ENCODE data around the gene CCDC78.

The CCDC78 gene

GRCh38 chr16:704047-704446 is 22.2 kb downstream of the CCDC78 start:
- Histone ChIP-seq H3K27me3 (ENCODE audit: insufficient read depth, low read length, poor library complexity, severe bottlenecking) (no peaks in the 10 kb centered on the region), H3K36me3 (ENCODE audit: insufficient read depth, low read length) (no peaks in the 10 kb centered on the region)

GRCh38 chr16:703406-703805 is 22.8 kb downstream of the CCDC78 start:
- Histone ChIP-seq H3F3A (ENCODE audit: low read depth) (no peaks in the 10 kb centered on the region), H4K20me1 (ENCODE audit: insufficient read depth, low read length, poor library complexity, severe bottlenecking) (no peaks in the 10 kb centered on the region), H3K9ac (ENCODE audit: low read depth, low read length, poor library complexity, severe bottlenecking) (no peak overlapping the region), H3K4me2 (ENCODE audit: low read depth, low read length, poor library complexity, severe bottlenecking) (no peak overlapping the region), H3K9me2 (replicated peaks; ENCODE audit: low read depth, low read length) (no peaks in the 10 kb centered on the region), H3K4me3 (ENCODE audit: low read length, poor library complexity, severe bottlenecking) (no peak overlapping the region), H3K9me3 (ENCODE audit: insufficient read depth, low read depth, low read length) (no peaks in the 10 kb centered on the region), H3K36me3 (ENCODE audit: insufficient read depth, low read length) (no peaks in the 10 kb centered on the region), H3K27me3 (ENCODE audit: insufficient read depth, low read length, poor library complexity, severe bottlenecking) (no peaks in the 10 kb centered on the region), H2AFZ (ENCODE audit: low read length) (no peak overlapping the region), H3K4me1 (ENCODE audit: insufficient read depth, low read length, poor library complexity, severe bottlenecking) (no peaks in the 10 kb centered on the region), H3K79me2 (ENCODE audit: insufficient read depth, low read length) (no peaks in the 10 kb centered on the region)
- TF ChIP-seq EZH2phosphoT487 (IDR thresholded peaks at IDR 0.05; ENCODE audit: borderline replicate concordance) (no peak), CTCF (conservative IDR thresholded peaks at IDR 0.05; ENCODE audit: low read length) (no peak)

More at GRCh38 chr16:704047-704446, 22.2 kb downstream of the CCDC78 start:
- TF ChIP-seq EZH2phosphoT487 (IDR thresholded peaks at IDR 0.05; ENCODE audit: borderline replicate concordance) (no peak), CTCF (conservative IDR thresholded peaks at IDR 0.05; ENCODE audit: low read length) (no peak)
- H3K4me1 ChIP-seq (ENCODE audit: insufficient read depth, low read length, poor library complexity, severe bottlenecking): no peaks in the 10 kb centered on the region
- H3K9ac ChIP-seq (ENCODE audit: low read depth, low read length, poor library complexity, severe bottlenecking): no peak overlapping the region
- no peak overlapping the region for H2AFZ ChIP-seq (ENCODE audit: low read length)
- H3K79me2 ChIP-seq (ENCODE audit: insufficient read depth, low read length): no peaks in the 10 kb centered on the region
- no peak overlapping the region for H3K4me3 ChIP-seq (ENCODE audit: low read length, poor library complexity, severe bottlenecking)
- no peaks in the 10 kb centered on the region for H3K9me2 ChIP-seq (replicated peaks; ENCODE audit: low read depth, low read length)
- H3K4me2 ChIP-seq (ENCODE audit: low read depth, low read length, poor library complexity, severe bottlenecking): no peak overlapping the region
- no peaks in the 10 kb centered on the region for H4K20me1 ChIP-seq (ENCODE audit: insufficient read depth, low read length, poor library complexity, severe bottlenecking)
- no peaks in the 10 kb centered on the region for H3K9me3 ChIP-seq (ENCODE audit: insufficient read depth, low read depth, low read length)
- H3F3A ChIP-seq (ENCODE audit: low read depth): no peaks in the 10 kb centered on the region

- no peaks in the 10 kb centered on the region for H4K20me1 ChIP-seq (ENCODE audit: insufficient read depth, low read length, poor library complexity, severe bottlenecking)
- H3K27me3 ChIP-seq (ENCODE audit: insufficient read depth, low read length, poor library complexity, severe bottlenecking): no peaks in the 10 kb centered on the region
- H2AFZ ChIP-seq (ENCODE audit: low read length): no peak overlapping the region
- no peaks in the 10 kb centered on the region for H3K4me1 ChIP-seq (ENCODE audit: insufficient read depth, low read length, poor library complexity, severe bottlenecking)
- H3K9ac ChIP-seq (ENCODE audit: low read depth, low read length, poor library complexity, severe bottlenecking): no peak overlapping the region
- no peaks in the 10 kb centered on the region for H3K79me2 ChIP-seq (ENCODE audit: insufficient read depth, low read length)
- H3K4me3 ChIP-seq (ENCODE audit: low read length, poor library complexity, severe bottlenecking): no peak overlapping the region
- no peaks in the 10 kb centered on the region for H3K9me3 ChIP-seq (ENCODE audit: insufficient read depth, low read depth, low read length)
- no peaks in the 10 kb centered on the region for H3K36me3 ChIP-seq (ENCODE audit: insufficient read depth, low read length)
- H3K9me2 ChIP-seq (replicated peaks; ENCODE audit: low read depth, low read length): no peaks in the 10 kb centered on the region
- TF ChIP-seq EZH2phosphoT487 (IDR thresholded peaks at IDR 0.05; ENCODE audit: borderline replicate concordance): no peak
- no peak for TF ChIP-seq CTCF (conservative IDR thresholded peaks at IDR 0.05; ENCODE audit: low read length)
- H3F3A ChIP-seq (ENCODE audit: low read depth): no peaks in the 10 kb centered on the region
- H3K4me2 ChIP-seq (ENCODE audit: low read depth, low read length, poor library complexity, severe bottlenecking): no peak overlapping the region
Measured at GRCh38 chr16:702341-702740, 23.9 kb downstream of the CCDC78 start.
